GM18861 (cell line): ENCODE results near the gene LACTB.

Experiments used
- ATAC-seq: cut with Tn5 transposase; IDR thresholded peaks from one replicate; pipeline ENCODE4 v1.9.1; 2021; ENCODE audit not compliant: unreplicated experiment

The LACTB gene

GRCh38 chr15:63121382-63122001 lies at the start of gene LACTB:
Gene LACTB (plus strand): TSS chr15:63121861. CDS start chr15:63121872, 11 bp downstream.
- peak; percentile 51 for ATAC-seq

GRCh38 chr15:63072023-63072650 lies 49.5 kb upstream of the LACTB start:
- ATAC-seq: no peak

- no peak for ATAC-seq
These were observed 48.8 kb upstream of the LACTB start for GRCh38 chr15:63072809-63073277.

GRCh38 chr15:63073497-63074172 lies 48.0 kb upstream of the LACTB start:
- ATAC-seq: no peak

- no peak for ATAC-seq
These were observed 46.4 kb upstream of the LACTB start for GRCh38 chr15:63075015-63075983.

GRCh38 chr15:63075984-63076713 lies 45.5 kb upstream of the LACTB start:
- ATAC-seq: no peak

- ATAC-seq: no peak
These were observed 45.0 kb upstream of the LACTB start for GRCh38 chr15:63076714-63077046.

- ATAC-seq: no peak
These were observed 43.7 kb upstream of the LACTB start for GRCh38 chr15:63077952-63078351.

GRCh38 chr15:63079947-63080626 lies 41.6 kb upstream of the LACTB start:
- no peak for ATAC-seq

GRCh38 chr15:63080634-63081250 lies 40.9 kb upstream of the LACTB start:
- ATAC-seq: no peak

- ATAC-seq: no peak
These were observed 39.3 kb upstream of the LACTB start for GRCh38 chr15:63082366-63082765.

GRCh38 chr15:63083044-63083443 lies 38.6 kb upstream of the LACTB start:
- ATAC-seq: no peak

- ATAC-seq: no peak
These were observed 38.1 kb upstream of the LACTB start for GRCh38 chr15:63083541-63083940.

GRCh38 chr15:63084806-63085205 lies 36.9 kb upstream of the LACTB start:
- ATAC-seq: no peak

GRCh38 chr15:63085289-63085688 lies 36.4 kb upstream of the LACTB start:
- ATAC-seq: no peak

GRCh38 chr15:63086271-63086670 lies 35.4 kb upstream of the LACTB start:
- no peak for ATAC-seq

GRCh38 chr15:63086947-63087346 lies 34.7 kb upstream of the LACTB start:
- ATAC-seq: no peak

- ATAC-seq: no peak
These were observed 33.0 kb upstream of the LACTB start for GRCh38 chr15:63088533-63089245.
